Smooth muscle cell (in vitro differentiated cells): ENCODE measurements around the gene ANKLE1. TPM values are rescaled to one million over a fixed set of nuclear protein-coding genes. Genes with fewer than 3 reads are reported as not detected.

Source experiments
- DNase-seq: peaks from one replicate; lab custom pipeline; 2025; ENCODE audit not compliant: unreplicated experiment; lab: John Stamatoyannopoulos, UW
- H2AFZ ChIP-seq: fragments of 200-600 bp; sonication (generic); 2 replicates; pipeline ENCODE4 v1.6.0; 2016; ENCODE audit warnings: antibody characterized with exemption, low read depth, mild to moderate bottlenecking
- H3F3A ChIP-seq: fragments of 200-600 bp; sonication (generic); 2 replicates; pipeline ENCODE4 v1.6.0; 2017; ENCODE audit warnings: antibody characterized with exemption, low read depth
- H3K27ac ChIP-seq: fragments of 200-600 bp; sonication (generic); 2 replicates; pipeline ENCODE4 v1.5.1; 2016; ENCODE audit warnings: low read depth, mild to moderate bottlenecking
- H3K27me3 ChIP-seq: fragments of 200-600 bp; sonication (generic); 2 replicates; pipeline ENCODE4 v1.6.1; 2016; ENCODE audit warnings: low read depth, mild to moderate bottlenecking
- H3K36me3 ChIP-seq: fragments of 200-600 bp; sonication (generic); 2 replicates; pipeline ENCODE4 v1.5.1; 2016; ENCODE audit warnings: low read depth
- H3K4me1 ChIP-seq: fragments of 200-600 bp; sonication (generic); 2 replicates; pipeline ENCODE4 v1.5.1; 2016; ENCODE audit warnings: low read depth
- H3K4me2 ChIP-seq: fragments of 200-600 bp; sonication (generic); 2 replicates; pipeline ENCODE4 v1.6.0; 2016; ENCODE audit warnings: mild to moderate bottlenecking
- H3K4me3 ChIP-seq: fragments of 200-600 bp; sonication (generic); 2 replicates; pipeline ENCODE4 v1.5.1; 2016; ENCODE audit warnings: mild to moderate bottlenecking
- H3K79me2 ChIP-seq: fragments of 200-600 bp; sonication (generic); 2 replicates; pipeline ENCODE4 v1.6.0; 2016; ENCODE audit warnings: low read depth, mild to moderate bottlenecking
- H3K9ac ChIP-seq: fragments of 200-600 bp; sonication (generic); 2 replicates; pipeline ENCODE4 v1.6.0; 2016; ENCODE audit warnings: low read depth
- H3K9me3 ChIP-seq: fragments of 200-600 bp; sonication (generic); replicated peaks from 2 replicates; pipeline ENCODE4 v1.5.1; 2016; ENCODE audit warnings: low read depth
- H4K20me1 ChIP-seq: fragments of 200-600 bp; sonication (generic); 2 replicates; pipeline ENCODE4 v1.6.0; 2016; ENCODE audit warnings: low read depth
- WGBS: methylation state at CpG from one replicate; pipeline ENCODE4 v1.1.7; 2016; ENCODE audit warnings: low lambda C conversion rate; 5-methylcytosine and 5-hydroxymethylcytosine counted together
- polyA plus RNA-seq: library from polyadenylated mRNA; unstranded; fragments of >200 nt; fragmentation: Nextera tagmentation; extraction: Ambion mirVana; gene quantifications from 2 replicates; pipeline ENCODE4 v1.2.1, GENCODE V29; 2016
- total RNA-seq: library from RNA; depleted of rRNA; stranded (reverse); fragments of >200 nt; gene quantifications from 2 replicates; pipeline ENCODE4 v1.2.3, GENCODE V29; 2014
- TF ChIP-seq, protein P1 (sequence below): fragments of 200-600 bp; sonication (generic); IDR thresholded peaks from 2 replicates; pipeline ENCODE4 v1.5.1; 2017; ENCODE audit warnings: borderline replicate concordance, mild to moderate bottlenecking, antibody characterized with exemption; ENCODE audit not compliant: insufficient read depth, poor library complexity, severe bottlenecking

The ANKLE1 gene
- total RNA-seq: 0.36 and 1.0 TPM in 2 replicates
- polyA plus RNA-seq: 0.61 and 1.3 TPM in 2 replicates

GRCh38 chr19:17281391-17282304 is at the start of gene ANKLE1:
Gene ANKLE1 (plus strand): TSS chr19:17281901. CDS start chr19:17281921, 20 bp downstream.
- Histone ChIP-seq H3K4me3 (peak within 1 kb of the TSS; percentile 40), H3K79me2 (no peaks in the 10 kb centered on the region), H3K9me3 (no peaks in the 10 kb centered on the region), H3K9ac (no peak within 1 kb of the TSS), H3K27me3 (no peaks in the 10 kb centered on the region), H4K20me1 (no peaks in the 10 kb centered on the region), H2AFZ (peak within 1 kb of the TSS; percentile 61), H3K36me3 (no peaks in the 10 kb centered on the region), H3K4me1 (no peaks in the 10 kb centered on the region), H3K4me2 (peak within 1 kb of the TSS; percentile 88), H3F3A (no peaks in the 10 kb centered on the region), H3K27ac (no peak within 1 kb of the TSS)
- 16% methylated on average over 63 of the region's 75 CpGs for WGBS
- DNase-seq: peak; percentile 11
- TF ChIP-seq, protein P1, sequence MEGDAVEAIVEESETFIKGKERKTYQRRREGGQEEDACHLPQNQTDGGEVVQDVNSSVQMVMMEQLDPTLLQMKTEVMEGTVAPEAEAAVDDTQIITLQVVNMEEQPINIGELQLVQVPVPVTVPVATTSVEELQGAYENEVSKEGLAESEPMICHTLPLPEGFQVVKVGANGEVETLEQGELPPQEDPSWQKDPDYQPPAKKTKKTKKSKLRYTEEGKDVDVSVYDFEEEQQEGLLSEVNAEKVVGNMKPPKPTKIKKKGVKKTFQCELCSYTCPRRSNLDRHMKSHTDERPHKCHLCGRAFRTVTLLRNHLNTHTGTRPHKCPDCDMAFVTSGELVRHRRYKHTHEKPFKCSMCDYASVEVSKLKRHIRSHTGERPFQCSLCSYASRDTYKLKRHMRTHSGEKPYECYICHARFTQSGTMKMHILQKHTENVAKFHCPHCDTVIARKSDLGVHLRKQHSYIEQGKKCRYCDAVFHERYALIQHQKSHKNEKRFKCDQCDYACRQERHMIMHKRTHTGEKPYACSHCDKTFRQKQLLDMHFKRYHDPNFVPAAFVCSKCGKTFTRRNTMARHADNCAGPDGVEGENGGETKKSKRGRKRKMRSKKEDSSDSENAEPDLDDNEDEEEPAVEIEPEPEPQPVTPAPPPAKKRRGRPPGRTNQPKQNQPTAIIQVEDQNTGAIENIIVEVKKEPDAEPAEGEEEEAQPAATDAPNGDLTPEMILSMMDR: no peak

- Histone ChIP-seq H2AFZ (no peak overlapping the region), H3F3A (peaks cover 28% of the 10 kb centered on the region), H3K27ac (no peak overlapping the region), H3K4me3 (no peak overlapping the region), H3K27me3 (no peaks in the 10 kb centered on the region), H3K4me1 (peaks cover 4% of the 10 kb centered on the region), H3K9ac (no peak overlapping the region), H3K9me3 (no peaks in the 10 kb centered on the region), H3K36me3 (no peaks in the 10 kb centered on the region), H3K4me2 (no peak overlapping the region), H3K79me2 (peaks cover 20% of the 10 kb centered on the region), H4K20me1 (peaks cover 51% of the 10 kb centered on the region)
- WGBS: 98% methylated on average over 25 of the region's 25 CpGs
- no peak for DNase-seq
- TF ChIP-seq, protein P1: no peak
Observed at GRCh38 chr19:17232258-17232657, 49.4 kb upstream of the ANKLE1 start.

DNA sequence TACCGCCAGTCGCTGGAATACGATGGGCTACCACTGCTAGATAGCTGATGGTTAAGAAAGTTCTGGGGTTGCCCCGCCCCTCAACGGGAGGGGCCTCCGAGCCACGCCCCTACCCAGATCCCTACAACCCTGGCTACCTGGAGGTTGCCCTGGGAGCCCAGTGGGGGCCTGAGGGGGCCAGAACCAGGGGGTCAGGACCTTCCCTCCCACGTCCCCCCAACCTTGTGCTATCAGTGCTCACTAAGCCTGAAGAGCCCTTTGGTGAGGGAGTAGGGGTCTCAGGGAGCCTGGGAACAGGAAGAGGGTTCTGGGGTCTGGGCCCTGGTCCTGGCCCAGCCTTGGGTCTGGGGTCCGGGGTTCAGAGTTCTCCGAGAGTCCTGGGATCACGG is 46.8 kb upstream of the ANKLE1 start:
- Histone ChIP-seq H3K79me2 (peaks cover 36% of the 10 kb centered on the region), H4K20me1 (peaks cover 77% of the 10 kb centered on the region), H3K9me3 (no peaks in the 10 kb centered on the region), H3K36me3 (no peaks in the 10 kb centered on the region), H3K27ac (no peak overlapping the region), H3K9ac (no peak overlapping the region), H3K4me3 (peak overlapping the region; percentile 52), H3K4me2 (peak overlapping the region; percentile 90), H2AFZ (no peak overlapping the region), H3K27me3 (no peaks in the 10 kb centered on the region), H3F3A (peaks cover 33% of the 10 kb centered on the region), H3K4me1 (peaks cover 4% of the 10 kb centered on the region)
- no peak for DNase-seq
- 33% methylated on average over 11 of the region's 11 CpGs for WGBS
- TF ChIP-seq, protein P1: no peak
